Measurements from ENCODE around the gene HLA-B. TPM values are rescaled to one million over a fixed set of nuclear protein-coding genes. Genes with fewer than 3 reads are reported as not detected.

The HLA-B gene
- total RNA-seq, 1 experiment from 2014 or later, result 68.6 TPM

DNA sequence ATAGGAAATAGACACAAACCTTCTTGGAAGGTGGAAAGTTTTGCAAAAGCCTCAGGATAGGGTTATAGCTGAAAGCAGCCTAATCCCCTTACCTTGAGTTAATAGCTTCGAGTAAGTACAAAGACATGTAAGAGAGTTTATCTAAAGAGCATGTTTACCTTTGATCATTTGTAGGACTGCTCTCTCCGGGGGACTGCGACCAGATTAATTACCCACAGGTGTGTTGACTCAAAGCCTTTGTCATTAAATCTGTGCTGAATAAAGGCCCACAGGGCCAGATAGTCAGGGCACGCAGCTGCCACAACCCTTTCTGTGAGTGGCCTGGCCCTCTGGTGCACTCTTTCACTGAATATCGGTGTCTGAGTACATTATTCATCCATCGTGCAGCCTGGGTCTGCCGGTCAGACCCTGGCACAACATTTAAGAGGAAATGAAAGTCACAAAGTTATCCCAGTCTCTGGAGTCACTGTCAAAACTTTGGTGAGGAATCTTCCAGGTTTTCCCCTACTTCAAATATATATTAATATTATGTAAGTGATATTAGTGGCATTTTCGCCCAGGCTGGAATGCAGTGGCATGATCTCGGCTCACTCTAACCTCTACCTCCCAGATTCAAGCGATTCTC lies 41.0 kb upstream of the HLA-B start:
- Histone ChIP-seq H3K4ac (ENCODE audit: low read depth, low read length) (no peak overlapping the region), H4K20me1 (ENCODE audit: control insufficient read depth, insufficient read depth, insufficient read length) (no peaks in the 10 kb centered on the region), H2BK12ac (ENCODE audit: insufficient read length, low read depth, low read length) (no peak overlapping the region), H3K18ac (ENCODE audit: insufficient read length, low read depth, low read length) (no peak overlapping the region), H2AK5ac (ENCODE audit: insufficient read length, low read length) (no peak overlapping the region), H2BK5ac (ENCODE audit: insufficient read length, low read length) (no peak overlapping the region), H3K4me1 (ENCODE audit: insufficient read depth, low read length) (peaks cover 2% of the 10 kb centered on the region; the same call in 1 of the 2 replicates), H2BK15ac (ENCODE audit: low read depth, low read length) (no peak overlapping the region), H3K56ac (ENCODE audit: insufficient read length, low read depth, low read length) (no peak overlapping the region), H2AFZ (ENCODE audit: low read length) (no peak overlapping the region), H3K27ac (ENCODE audit: insufficient read length, low read depth, low read length) (no peak overlapping the region), H2BK120ac (ENCODE audit: low read depth, low read length, poor library complexity, severe bottlenecking) (no peak overlapping the region), H4K91ac (ENCODE audit: insufficient read length, low read depth, low read length) (no peak overlapping the region), H3K9me3 (ENCODE audit: control insufficient read depth, low read depth, low read length) (no peaks in the 10 kb centered on the region), H3K79me1 (ENCODE audit: insufficient read depth, low read depth, low read length, poor library complexity, severe bottlenecking) (no peaks in the 10 kb centered on the region), H4K5ac (ENCODE audit: insufficient read length, low read depth, low read length) (no peak overlapping the region), H3K79me2 (ENCODE audit: insufficient read depth, low read length) (no peaks in the 10 kb centered on the region), H4K8ac (replicated peaks; ENCODE audit: insufficient read length, low read depth, low read length) (no peak overlapping the region), H2BK20ac (ENCODE audit: low read depth, low read length, poor library complexity, severe bottlenecking) (no peak overlapping the region), H3K27me3 (ENCODE audit: insufficient read depth, low read length) (peaks cover 4% of the 10 kb centered on the region; the same call in 1 of the 2 replicates), H3K23ac (ENCODE audit: insufficient read length, low read depth, low read length) (no peak overlapping the region), H3K23me2 (ENCODE audit: insufficient read length, low read depth, low read length, poor library complexity, severe bottlenecking) (peaks cover 10% of the 10 kb centered on the region), H3K14ac (ENCODE audit: insufficient read depth, low read length) (no peak overlapping the region), H3K9ac (ENCODE audit: extremely low read depth, insufficient read length, low read length) (no peak overlapping the region), H3T11ph (ENCODE audit: low read length) (no peak overlapping the region), H3K4me2 (ENCODE audit: insufficient read depth, insufficient read length, low read length) (no peak overlapping the region)
- Mint-ChIP-seq H3K27ac (no peak overlapping the region), H3K4me1 (peaks cover 55 to 56% of the 10 kb centered on the region in 2 experiments), H3K9me3 (peaks cover 7 to 16% of the 10 kb centered on the region in 2 experiments), H3K36me3 (ENCODE audit: insufficient read depth in 1 of 3, low read depth in 3 of 3) (peaks cover 2 to 7% (median 5%) of the 10 kb centered on the region in 3 experiments; a peak in 6 of 7 replicates), H3K4me3 (no peak overlapping the region), H3K27me3 (ENCODE audit: low read depth) (peaks cover 57% of the 10 kb centered on the region)
- DNase-seq, result no peak
- TF ChIP-seq CTCF (conservative IDR thresholded peaks at IDR 0.05), result no peak
- no CpG with 5 or more reads among the region's 10 CpGs for WGBS (ENCODE audit: extremely low coverage, insufficient read length, low lambda C conversion rate)
